SH-SY5Y (cell line): ENCODE results near the gene ZNF174.

Experiments used
- GATA2 ChIP-seq: IDR thresholded peaks from 2 replicates; pipeline ENCODE4 v1.6.1; 2011; ENCODE audit warnings: mild to moderate bottlenecking, low read depth, low read length
- GATA3 ChIP-seq: IDR thresholded peaks from 2 replicates; pipeline ENCODE4 v1.6.1; 2011; ENCODE audit warnings: low read depth, mild to moderate bottlenecking, low read length, moderate library complexity

Gene ZNF174

DNA sequence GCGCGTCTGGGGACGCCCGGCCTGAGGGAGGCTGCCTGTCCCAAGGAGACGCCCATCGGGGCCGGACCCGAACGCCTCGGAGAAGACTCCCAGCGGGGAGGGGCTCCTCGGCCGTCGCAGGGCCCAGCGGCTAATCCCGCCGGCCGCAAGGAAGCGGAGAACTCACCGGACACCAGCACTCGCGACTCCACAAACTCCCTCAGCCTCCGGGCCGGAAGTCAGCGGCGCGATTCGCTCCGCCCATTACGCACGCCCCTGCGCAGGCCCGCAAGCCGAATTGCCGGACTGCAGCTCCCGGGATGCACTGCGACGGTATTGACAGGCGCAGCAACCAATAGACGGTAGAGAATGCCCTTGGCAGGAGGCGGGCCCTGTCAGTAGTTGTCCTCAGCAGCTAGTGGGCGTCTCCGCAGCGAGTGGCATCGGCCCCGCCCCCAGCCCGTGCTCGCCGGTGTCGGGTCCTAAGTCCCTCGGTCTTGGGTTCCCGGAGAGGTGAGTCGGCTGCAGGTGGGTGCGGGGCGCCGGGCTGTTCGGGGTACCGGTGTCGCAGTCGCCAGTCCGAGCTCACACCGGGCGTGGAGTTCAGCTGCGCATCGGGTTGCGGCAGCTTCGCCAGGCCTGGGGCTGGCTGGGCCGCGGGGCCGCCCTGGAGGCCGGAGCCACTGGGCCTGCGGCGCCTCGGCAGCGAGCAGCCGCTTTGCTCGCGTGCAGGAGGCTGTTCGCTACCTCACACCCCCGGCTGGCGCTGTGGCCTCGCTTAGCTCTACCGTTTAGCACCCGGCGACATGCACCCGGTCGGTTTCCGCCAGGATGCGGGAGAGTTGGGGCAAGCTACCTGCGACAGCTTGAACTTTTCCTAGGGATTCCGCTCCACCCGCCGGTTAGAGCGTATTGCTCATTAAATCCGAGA lies at the start of gene ZNF174, which contains the start of gene ZSCAN32:
Gene ZNF174, plus strand, starts transcription at position 437 of the 910 bp plus-strand sequence. CDS start 790 bp downstream, outside the sequence.
Gene ZSCAN32, minus strand, starts transcription at position 226 of the 910 bp plus-strand sequence. CDS start 3,447 bp downstream, outside the sequence.
- TF ChIP-seq GATA3 (no peak), GATA2 (peak; percentile 21; the same call in 1 of the 2 replicates)

- TF ChIP-seq GATA2 (no peak), GATA3 (no peak)
These were observed 45.4 kb upstream of the ZNF174 start, which contains the start of gene OR2C1 for GRCh38 chr16:3355589-3355988. OR2C1 (plus strand) TSS chr16:3355889; CDS start chr16:3355941, 52 bp downstream.

- no peak for TF ChIP-seq GATA3
- TF ChIP-seq GATA2, result no peak
These were observed 44.9 kb upstream of the ZNF174 start for GRCh38 chr16:3356118-3356517.

- TF ChIP-seq GATA2, result no peak
- no peak for TF ChIP-seq GATA3
These were observed 42.1 kb upstream of the ZNF174 start for GRCh38 chr16:3358871-3359270.

DNA sequence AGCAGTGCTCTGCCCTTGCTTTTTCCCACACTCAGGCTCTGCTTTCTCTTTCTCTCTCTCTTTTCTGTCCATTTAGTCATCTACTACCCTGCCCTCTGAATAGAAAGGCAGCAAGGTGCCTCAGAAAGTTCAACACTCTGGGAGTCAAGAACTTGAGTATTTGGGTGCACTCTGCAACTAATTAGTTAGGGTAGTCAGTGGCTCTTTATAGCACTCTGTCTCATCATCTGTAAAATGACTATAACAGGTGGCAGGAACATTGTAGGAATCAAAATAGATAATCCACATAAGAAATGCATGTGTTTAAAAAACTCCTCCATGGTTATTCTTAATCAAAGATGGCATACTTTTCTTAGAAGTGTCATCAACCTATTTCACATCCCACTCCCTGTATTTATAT lies 38.1 kb upstream of the ZNF174 start:
- TF ChIP-seq GATA3 (no peak), GATA2 (no peak)

DNA sequence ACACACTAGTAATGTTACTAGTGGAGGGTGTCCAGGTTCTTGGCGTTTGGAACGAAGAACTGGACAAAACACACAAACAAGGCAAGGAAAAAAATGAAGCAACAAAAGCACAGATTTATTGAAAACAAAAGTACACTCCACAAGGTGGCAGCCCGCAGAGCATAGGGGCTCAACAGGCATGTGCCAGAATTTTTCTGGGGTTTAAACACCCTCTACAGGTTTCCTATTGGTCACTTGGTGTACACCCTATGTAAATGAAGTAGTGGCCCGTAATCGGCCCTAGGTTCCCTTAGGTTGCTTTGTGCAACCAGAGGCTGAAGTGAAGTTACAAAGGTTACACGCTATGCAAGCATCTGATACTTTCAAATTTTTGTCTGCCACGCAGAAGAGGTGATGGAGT lies 37.2 kb upstream of the ZNF174 start:
- TF ChIP-seq GATA2, result no peak
- TF ChIP-seq GATA3, result no peak

GRCh38 chr16:3364774-3365427 lies 36.1 kb upstream of the ZNF174 start:
- TF ChIP-seq GATA3, result no peak
- no peak for TF ChIP-seq GATA2

GRCh38 chr16:3369073-3369472 lies 31.9 kb upstream of the ZNF174 start:
- TF ChIP-seq GATA2, result no peak
- no peak for TF ChIP-seq GATA3

DNA sequence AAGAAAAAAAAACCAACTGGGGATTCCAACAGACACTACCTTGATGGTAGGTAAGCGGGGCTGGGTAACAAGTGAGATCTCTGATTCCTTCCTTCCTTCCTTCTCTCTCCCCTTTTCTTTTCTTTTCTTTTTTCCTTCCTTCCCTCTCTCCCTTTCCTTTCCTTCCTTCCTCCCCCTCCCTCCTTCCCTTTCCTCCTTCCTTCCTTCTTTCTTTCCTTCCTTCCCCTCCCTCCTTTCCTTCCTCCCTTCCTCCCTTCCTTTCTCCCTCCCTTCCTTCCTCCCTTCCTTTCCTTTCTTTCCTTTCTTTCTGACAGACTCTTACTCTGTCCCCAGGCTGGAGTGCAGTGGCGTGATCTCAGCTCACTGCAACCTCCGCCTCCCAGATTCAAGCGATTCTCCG lies 25.3 kb upstream of the ZNF174 start:
- TF ChIP-seq GATA2, result no peak

DNA sequence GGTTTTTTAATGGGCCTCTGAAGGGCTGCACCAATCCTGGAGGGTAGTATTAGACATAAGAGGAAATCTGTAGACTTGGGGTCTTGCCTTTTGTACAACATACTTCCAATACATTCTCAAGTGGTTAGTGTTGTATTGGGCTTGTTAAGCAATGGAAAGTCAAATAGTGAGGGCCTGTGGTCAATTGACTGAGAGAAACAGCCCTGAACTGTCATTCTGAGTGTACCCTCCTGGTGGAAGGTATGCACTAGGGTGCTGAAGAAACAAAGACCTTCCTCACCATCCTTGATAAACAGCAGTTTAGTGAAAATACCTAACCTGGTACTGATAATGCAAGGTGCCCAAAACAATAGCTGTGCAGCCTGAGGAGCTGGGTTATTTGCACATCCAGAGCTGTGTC lies 23.1 kb upstream of the ZNF174 start:
- TF ChIP-seq GATA2 (no peak), GATA3 (no peak)

GRCh38 chr16:3383045-3383448 lies 18.0 kb upstream of the ZNF174 start:
- no peak for TF ChIP-seq GATA2
- no peak for TF ChIP-seq GATA3

DNA sequence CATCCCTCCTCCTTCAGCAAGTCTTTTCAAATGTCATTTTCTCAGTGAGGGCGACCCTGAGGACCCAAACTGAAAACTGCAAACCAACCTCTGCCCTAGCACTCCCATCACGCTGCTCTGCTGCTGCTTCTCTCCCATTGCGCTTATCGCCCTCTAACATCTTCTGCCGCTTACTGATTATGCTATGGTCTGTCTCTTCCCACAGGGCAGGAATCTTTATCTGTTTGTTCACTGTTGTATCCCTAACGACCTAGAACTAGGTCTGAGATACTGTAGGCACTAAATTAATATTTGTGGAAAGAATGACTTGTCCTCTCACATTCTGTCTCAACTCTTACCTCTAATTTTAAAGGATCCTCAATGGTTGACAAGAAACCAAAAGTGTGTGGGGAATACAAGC lies 12.7 kb upstream of the ZNF174 start:
- no peak for TF ChIP-seq GATA2
- TF ChIP-seq GATA3, result no peak

- no peak for TF ChIP-seq GATA2
- TF ChIP-seq GATA3, result no peak
These were observed 11.2 kb upstream of the ZNF174 start for GRCh38 chr16:3389663-3390338.

DNA sequence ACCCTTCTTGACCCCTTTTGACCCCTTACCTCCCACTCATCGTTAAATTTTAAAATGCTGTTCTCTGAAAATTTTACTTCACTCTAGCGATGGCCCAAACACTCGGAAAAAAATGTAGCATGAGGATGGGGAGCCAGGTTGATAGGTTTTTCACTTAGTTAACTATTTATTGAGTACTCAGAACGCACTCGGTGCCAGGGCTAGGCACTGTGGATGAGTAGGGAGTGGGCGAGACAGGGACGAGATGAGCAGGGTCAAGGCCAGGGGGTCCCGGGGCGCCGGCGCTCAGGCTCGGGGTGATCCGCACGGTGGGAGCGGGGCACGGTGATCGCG lies 603 bp upstream of the ZNF174 start:
- no peak for TF ChIP-seq GATA3
- no peak for TF ChIP-seq GATA2
